ENCODE measurements around the gene OCRL. TPM values are rescaled to one million over a fixed set of nuclear protein-coding genes. Genes with fewer than 3 reads are reported as not detected.

The OCRL gene
- total and polyA plus RNA-seq, 4 donors: 3.1 to 13.1 (median 5.7) TPM

DNA sequence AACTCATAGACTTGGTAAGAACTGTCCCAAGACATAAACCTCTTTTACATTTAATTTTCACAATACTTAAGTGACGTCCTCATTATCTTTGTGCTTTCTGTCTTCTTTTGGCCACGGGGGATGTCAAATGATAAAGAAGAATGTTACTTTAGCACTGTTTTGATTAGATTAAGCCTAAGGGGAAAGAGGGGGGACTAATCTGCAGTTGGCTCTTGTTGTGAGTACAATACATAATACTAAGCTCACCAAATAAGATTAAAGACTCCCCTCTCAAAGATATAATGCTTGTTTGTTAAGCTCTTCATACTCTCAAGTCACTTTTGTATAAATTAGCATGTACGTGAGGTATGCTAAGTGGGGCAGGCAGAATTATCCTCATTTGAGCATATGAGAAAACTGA, 36.5 kb downstream of the OCRL start (continued):
- TF ChIP-seq, protein P1, sequence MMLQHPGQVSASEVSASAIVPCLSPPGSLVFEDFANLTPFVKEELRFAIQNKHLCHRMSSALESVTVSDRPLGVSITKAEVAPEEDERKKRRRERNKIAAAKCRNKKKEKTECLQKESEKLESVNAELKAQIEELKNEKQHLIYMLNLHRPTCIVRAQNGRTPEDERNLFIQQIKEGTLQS (IDR thresholded peaks at IDR 0.05): no peak
- no peak for TF ChIP-seq EGR1 (IDR thresholded peaks at IDR 0.05; ENCODE audit: low read depth in 2 of 2)
- TF ChIP-seq RAD21 (IDR thresholded peaks at IDR 0.05): no peak

DNA sequence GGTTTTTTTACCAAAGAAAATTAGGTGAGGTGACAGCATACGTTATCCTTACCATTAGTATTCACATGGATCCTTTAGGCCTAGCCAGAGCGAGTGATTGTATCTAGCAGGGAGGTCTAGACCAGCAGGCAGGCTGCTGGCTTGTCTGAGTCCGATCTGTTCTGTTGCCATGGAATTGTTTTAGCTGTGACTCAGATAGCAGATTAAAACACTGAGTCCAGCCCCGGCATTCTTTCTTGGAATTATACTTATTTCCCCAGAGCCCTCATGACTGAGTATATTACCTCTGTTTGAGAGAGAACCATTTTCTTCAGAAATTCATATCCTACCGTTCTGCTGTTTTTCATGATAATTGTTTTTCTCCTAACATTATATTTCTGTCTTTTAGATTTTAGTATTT, 37.4 kb downstream of the OCRL start:
- TF ChIP-seq HNF4G (IDR thresholded peaks at IDR 0.05): no peak
- TF ChIP-seq, protein P2, sequence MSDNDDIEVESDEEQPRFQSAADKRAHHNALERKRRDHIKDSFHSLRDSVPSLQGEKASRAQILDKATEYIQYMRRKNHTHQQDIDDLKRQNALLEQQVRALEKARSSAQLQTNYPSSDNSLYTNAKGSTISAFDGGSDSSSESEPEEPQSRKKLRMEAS (IDR thresholded peaks at IDR 0.05): no peak
- TF ChIP-seq NR2F2 (IDR thresholded peaks at IDR 0.05): no peak
- no peak for TF ChIP-seq YY1 (IDR thresholded peaks at IDR 0.05)
- TF ChIP-seq, protein P3, sequence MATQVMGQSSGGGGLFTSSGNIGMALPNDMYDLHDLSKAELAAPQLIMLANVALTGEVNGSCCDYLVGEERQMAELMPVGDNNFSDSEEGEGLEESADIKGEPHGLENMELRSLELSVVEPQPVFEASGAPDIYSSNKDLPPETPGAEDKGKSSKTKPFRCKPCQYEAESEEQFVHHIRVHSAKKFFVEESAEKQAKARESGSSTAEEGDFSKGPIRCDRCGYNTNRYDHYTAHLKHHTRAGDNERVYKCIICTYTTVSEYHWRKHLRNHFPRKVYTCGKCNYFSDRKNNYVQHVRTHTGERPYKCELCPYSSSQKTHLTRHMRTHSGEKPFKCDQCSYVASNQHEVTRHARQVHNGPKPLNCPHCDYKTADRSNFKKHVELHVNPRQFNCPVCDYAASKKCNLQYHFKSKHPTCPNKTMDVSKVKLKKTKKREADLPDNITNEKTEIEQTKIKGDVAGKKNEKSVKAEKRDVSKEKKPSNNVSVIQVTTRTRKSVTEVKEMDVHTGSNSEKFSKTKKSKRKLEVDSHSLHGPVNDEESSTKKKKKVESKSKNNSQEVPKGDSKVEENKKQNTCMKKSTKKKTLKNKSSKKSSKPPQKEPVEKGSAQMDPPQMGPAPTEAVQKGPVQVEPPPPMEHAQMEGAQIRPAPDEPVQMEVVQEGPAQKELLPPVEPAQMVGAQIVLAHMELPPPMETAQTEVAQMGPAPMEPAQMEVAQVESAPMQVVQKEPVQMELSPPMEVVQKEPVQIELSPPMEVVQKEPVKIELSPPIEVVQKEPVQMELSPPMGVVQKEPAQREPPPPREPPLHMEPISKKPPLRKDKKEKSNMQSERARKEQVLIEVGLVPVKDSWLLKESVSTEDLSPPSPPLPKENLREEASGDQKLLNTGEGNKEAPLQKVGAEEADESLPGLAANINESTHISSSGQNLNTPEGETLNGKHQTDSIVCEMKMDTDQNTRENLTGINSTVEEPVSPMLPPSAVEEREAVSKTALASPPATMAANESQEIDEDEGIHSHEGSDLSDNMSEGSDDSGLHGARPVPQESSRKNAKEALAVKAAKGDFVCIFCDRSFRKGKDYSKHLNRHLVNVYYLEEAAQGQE (IDR thresholded peaks at IDR 0.05): no peak
- TF ChIP-seq RAD21 (IDR thresholded peaks at IDR 0.05): no peak
- no peak for DNase-seq (ENCODE audit: low spot score)
- 95% methylated on average over 5 of the region's 5 CpGs for WGBS

DNA sequence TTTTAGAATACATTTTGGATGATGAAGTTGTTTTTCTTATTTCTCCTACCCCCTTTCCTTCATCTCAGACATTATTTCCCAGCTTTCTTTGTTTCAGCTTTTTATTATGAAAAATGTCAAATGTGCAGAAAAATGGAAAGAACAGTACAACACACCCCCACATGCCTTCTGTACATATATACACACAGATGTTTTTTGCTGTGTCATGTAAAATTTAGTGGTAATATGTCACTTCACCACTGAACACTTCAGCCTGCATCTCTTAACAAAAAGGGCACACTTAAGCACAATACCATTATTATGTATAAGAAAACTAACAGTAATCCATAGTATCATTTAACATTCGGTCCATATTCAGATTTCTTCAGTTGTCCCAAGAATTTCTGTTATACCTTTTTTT, 37.8 kb downstream of the OCRL start:
- TF ChIP-seq RAD21 (IDR thresholded peaks at IDR 0.05): no peak
- TF ChIP-seq, protein P1 (IDR thresholded peaks at IDR 0.05): no peak
- no peak for TF ChIP-seq FOXA2 (IDR thresholded peaks at IDR 0.05)
- WGBS: 94% methylated on average over 1 of the region's 1 CpG
- no peak for DNase-seq (ENCODE audit: low spot score)
- Histone ChIP-seq H3K9me3 (ENCODE audit: control insufficient read depth in 4 of 4, low read length in 3 of 4) (no peaks in the 10 kb centered on the region), H3K27me3 (ENCODE audit: control insufficient read depth in 4 of 4, insufficient read depth in 4 of 4, low read length in 3 of 4) (no peaks in the 10 kb centered on the region), H3K36me3 (ENCODE audit: control insufficient read depth in 4 of 4, insufficient read depth in 3 of 4, low read depth in 1 of 4, low read length in 3 of 4) (peaks cover 0 to 30% (median 25%) of the 10 kb centered on the region in 4 donors), H3K9ac (ENCODE audit: low read depth in 1 of 2, low read length in 2 of 2) (no peak overlapping the region), H3K4me3 (ENCODE audit: low read depth in 1 of 3, low read length in 3 of 3) (no peak overlapping the region), H3K4me1 (ENCODE audit: control insufficient read depth in 4 of 4, insufficient read depth in 4 of 4, low read length in 3 of 4) (no peaks in the 10 kb centered on the region), H3K27ac (ENCODE audit: low read depth in 1 of 2, low read length in 2 of 2) (no peak overlapping the region)

More for the DNA sequence above, 37.4 kb downstream of the OCRL start:
- Histone ChIP-seq H3K36me3 (ENCODE audit: control insufficient read depth in 4 of 4, insufficient read depth in 3 of 4, low read depth in 1 of 4, low read length in 3 of 4) (peaks cover 0 to 31% (median 24%) of the 10 kb centered on the region in 4 donors), H3K9ac (ENCODE audit: low read depth in 1 of 2, low read length in 2 of 2) (no peak overlapping the region), H3K9me3 (ENCODE audit: control insufficient read depth in 4 of 4, low read length in 3 of 4) (no peaks in the 10 kb centered on the region), H3K4me1 (ENCODE audit: control insufficient read depth in 4 of 4, insufficient read depth in 4 of 4, low read length in 3 of 4) (no peaks in the 10 kb centered on the region), H3K4me3 (ENCODE audit: low read depth in 1 of 3, low read length in 3 of 3) (no peak overlapping the region), H3K27me3 (ENCODE audit: control insufficient read depth in 4 of 4, insufficient read depth in 4 of 4, low read length in 3 of 4) (no peaks in the 10 kb centered on the region), H3K27ac (ENCODE audit: low read depth in 1 of 2, low read length in 2 of 2) (no peak overlapping the region)

DNA sequence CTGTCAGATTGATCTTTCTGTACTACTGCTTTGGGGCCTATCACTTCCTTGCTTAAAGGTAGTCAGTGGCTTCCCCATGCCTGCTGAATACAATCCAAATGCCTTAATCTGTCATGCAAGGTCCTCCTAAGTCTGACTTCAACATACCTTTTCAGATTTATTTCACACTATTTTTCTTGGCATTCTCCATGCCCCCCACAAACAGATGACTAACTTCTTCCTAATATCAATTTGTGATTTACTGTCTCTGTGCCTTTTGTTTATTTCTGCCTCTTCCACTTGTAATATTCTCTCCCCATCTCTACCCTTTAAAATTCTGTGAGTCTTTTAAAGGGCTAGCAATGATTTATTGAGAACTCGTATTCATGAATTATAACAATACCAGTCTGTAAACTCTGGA, 41.8 kb downstream of the OCRL start:
- TF ChIP-seq TAF1 (conservative IDR thresholded peaks at IDR 0.05) (no peak), SP1 (IDR thresholded peaks at IDR 0.05) (no peak), YY1 (IDR thresholded peaks at IDR 0.05) (no peak), GABPA (IDR thresholded peaks at IDR 0.05 in 1 of 2, conservative IDR thresholded peaks at IDR 0.05 in 1 of 2) (no peak), FOXA2 (IDR thresholded peaks at IDR 0.05) (no peak), RXRA (IDR thresholded peaks at IDR 0.05) (no peak), NR2F2 (IDR thresholded peaks at IDR 0.05) (no peak), JUND (IDR thresholded peaks at IDR 0.05) (no peak)
- TF ChIP-seq, protein P3 (IDR thresholded peaks at IDR 0.05): no peak
- TF ChIP-seq, protein P1 (IDR thresholded peaks at IDR 0.05): no peak
- Histone ChIP-seq H3K36me3 (ENCODE audit: control insufficient read depth in 4 of 4, insufficient read depth in 3 of 4, low read depth in 1 of 4, low read length in 3 of 4) (peaks cover 0 to 17% (median 12%) of the 10 kb centered on the region in 4 donors), H3K4me3 (ENCODE audit: low read depth in 1 of 3, low read length in 3 of 3) (no peak overlapping the region), H3K9me3 (ENCODE audit: control insufficient read depth in 4 of 4, low read length in 3 of 4) (no peaks in the 10 kb centered on the region), H3K9ac (ENCODE audit: low read depth in 1 of 2, low read length in 2 of 2) (no peak overlapping the region), H3K4me1 (ENCODE audit: control insufficient read depth in 4 of 4, insufficient read depth in 4 of 4, low read length in 3 of 4) (no peaks in the 10 kb centered on the region), H3K27ac (ENCODE audit: low read depth in 1 of 2, low read length in 2 of 2) (no peak overlapping the region), H3K27me3 (ENCODE audit: control insufficient read depth in 4 of 4, insufficient read depth in 4 of 4, low read length in 3 of 4) (no peaks in the 10 kb centered on the region)
- 95% methylated on average over 1 of the region's 1 CpG for WGBS
- DNase-seq (ENCODE audit: low spot score): no peak
